GM19351 (cell line): ENCODE measurements around the gene NPFF.
A peak's percentile ranks its signal among the peaks of the same experiment; 100 is the strongest.

Experiments
- ATAC-seq: cut with Tn5 transposase; IDR thresholded peaks from one replicate; pipeline ENCODE4 v1.9.1; 2021; ENCODE audit warnings: mild to moderate bottlenecking, moderate library complexity; ENCODE audit not compliant: unreplicated experiment

NPFF gene

DNA sequence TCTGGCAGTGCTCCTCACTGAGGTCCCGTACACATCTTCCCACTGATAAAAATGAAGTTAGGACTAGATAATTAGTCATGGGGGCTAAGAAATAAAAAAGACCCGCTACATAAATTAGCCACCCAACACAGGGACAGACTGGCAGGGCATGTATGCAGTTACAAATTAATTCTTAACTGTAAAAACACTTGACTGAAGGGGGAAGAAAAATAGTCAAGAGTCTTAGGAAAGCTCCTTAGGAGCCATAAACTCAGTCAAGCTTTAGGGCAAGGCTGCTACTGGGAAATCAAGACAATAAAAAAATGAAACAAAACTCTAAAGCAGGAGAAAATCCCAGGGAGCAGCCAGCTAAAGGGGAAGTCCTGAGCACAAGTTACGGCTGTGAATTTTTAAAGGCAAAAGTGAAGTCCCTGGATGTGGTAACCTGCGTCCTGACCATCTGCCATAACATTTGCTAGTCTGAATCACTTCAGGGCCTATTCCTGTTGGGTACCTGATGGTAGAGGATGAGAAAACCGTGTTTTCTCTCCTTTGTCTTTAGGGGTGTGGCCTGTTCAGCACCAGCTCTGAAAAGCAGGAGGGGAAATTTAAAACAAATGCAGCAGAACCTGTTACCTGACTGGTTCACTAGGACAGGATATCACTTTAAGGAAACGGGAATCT, 7.5 kb upstream of the NPFF start:
- ATAC-seq = no peak

DNA sequence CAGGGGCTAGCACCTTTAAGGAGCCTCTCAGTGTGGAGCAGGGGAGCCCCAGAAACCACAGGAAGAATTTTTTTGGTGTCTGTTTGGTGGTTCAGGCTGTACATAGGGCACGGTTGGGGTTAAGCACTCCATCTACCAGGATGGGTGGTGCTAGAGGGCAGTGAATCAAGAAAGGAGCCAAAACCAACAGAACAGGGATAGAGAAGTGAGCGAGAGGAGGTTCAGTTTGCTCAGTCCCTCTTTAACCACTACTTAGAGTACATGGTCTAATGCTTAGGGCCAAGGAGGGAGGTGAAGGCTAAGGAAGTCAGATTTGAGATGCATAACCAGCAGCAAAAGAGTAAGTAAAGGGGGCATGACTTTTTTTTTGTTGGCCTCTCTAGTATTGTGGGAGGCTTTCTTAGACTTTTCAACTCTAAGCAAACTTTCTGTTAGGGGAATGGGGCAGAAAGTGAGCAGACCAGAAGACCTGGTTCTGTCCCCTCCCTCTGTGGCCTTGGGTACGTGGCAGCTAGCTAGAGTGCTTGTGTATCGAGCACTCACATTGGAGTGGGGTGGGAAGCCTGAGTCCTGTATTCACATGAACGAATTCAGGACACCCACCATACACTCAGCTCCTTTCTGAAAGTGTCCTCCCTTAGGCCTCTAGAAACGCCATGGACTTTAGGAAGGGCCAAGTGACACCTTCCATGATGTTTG, 6.6 kb upstream of the NPFF start:
- no peak for ATAC-seq

- ATAC-seq = no peak
These were observed 3.0 kb upstream of the NPFF start for GRCh38 chr12:53510181-53510812.

DNA sequence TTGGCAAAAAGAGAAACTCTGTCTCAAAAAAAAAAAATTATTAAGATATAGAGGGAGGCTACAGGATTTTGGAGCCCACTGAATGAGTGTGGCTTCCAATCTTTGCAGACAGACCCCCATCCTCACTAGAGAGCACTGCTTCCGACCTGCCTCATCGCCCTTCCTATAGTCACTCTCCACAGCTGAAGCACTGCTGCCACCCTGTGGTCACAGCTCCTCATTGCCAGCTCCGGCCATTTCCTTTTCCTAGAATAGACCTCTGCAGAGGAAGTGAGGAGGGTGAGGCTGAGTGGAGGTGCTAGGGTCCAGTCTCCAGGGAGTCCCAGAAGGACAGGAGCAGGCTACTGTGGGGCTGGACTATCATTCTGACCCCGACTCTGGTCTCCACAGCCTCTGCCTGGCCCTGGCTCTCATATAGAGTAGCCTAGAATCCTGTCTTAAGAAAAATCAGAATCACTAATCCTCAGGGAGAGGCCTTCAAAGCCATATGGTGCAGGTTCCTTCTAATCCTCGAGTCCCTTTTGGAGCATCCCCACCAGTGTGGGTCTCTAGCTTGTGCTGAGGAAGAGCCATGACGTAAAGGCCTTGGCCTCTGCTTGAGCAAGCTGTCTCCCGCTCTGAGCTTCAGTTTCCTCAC, 1.4 kb upstream of the NPFF start:
- ATAC-seq = peak; percentile 90

DNA sequence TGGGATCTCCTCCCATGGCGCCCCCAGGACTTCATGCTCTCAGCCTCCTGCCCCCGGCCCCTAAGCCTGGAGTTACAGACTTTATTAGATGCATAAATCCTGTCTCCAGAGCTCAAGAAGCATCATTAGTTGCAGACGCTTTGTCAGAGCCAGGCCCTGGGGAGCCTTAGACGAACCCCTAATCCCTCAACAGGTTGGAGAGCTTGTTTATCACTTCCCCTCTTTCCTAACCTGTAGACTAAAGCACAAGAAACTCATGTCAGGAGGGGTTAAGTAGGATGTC, 260 bp upstream of the NPFF start:
- ATAC-seq = no peak

- no peak for ATAC-seq
These were observed 866 bp downstream of the NPFF start for GRCh38 chr12:53506450-53506785.

DNA sequence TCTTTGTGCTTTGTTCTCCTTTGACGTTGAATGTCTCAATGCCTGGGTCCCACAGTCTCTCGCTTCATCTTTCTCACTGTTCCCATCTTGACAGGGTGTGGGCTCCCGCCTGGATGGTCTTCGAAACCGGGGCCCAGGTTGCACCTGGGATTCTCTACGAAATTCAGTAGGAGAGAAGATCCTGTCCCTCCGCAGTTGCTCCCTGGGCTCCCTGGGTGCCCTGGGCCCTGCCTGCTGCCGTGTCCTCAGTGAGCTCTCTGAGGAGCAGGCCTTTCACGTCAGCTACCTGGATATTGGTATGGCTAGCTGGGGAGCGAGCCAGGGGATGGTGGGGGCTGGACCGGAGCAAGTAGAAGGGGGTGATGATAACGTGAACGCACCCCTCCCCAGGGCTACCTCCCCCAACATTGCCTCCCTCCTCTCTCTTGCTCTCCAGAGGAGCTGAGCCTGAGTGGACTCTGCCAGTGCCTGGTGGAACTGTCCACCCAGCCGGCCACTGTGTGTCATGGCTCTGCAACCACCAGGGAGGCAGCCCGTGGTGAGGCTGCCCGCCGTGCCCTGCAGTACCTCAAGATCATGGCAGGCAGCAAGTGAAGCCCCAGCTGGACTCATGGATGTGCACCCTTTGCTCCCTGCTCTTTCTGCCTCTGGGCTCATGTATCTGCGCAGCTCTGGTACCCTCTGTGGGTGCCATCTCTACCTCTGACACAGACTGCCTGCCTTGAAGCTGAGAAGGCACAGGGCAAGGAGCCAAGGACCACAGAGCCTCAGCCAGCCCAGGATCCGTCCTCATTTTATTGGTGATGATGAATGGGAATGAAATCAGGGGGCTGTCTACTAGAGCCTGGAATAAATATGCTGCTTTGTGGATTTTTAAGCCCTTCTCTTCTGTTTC, 1.5 kb downstream of the NPFF start:
- no peak for ATAC-seq

DNA sequence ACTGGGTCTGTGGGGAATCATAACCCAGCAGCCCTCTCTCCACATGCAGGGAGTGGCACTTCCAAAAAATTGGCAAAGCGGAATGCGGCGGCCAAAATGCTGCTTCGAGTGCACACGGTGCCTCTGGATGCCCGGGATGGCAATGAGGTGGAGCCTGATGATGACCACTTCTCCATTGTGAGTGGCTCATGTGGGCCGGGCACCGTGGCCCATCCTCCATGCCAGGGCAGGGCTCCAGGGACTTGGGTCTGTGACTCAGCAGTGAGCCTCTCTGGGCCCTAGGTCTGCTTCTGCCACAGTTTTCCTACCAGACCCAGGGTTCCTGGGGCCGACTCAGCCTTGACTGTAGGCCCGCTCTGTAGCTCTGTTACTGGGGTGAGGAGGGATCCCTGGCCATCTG, 2.2 kb downstream of the NPFF start:
- ATAC-seq = no peak

DNA sequence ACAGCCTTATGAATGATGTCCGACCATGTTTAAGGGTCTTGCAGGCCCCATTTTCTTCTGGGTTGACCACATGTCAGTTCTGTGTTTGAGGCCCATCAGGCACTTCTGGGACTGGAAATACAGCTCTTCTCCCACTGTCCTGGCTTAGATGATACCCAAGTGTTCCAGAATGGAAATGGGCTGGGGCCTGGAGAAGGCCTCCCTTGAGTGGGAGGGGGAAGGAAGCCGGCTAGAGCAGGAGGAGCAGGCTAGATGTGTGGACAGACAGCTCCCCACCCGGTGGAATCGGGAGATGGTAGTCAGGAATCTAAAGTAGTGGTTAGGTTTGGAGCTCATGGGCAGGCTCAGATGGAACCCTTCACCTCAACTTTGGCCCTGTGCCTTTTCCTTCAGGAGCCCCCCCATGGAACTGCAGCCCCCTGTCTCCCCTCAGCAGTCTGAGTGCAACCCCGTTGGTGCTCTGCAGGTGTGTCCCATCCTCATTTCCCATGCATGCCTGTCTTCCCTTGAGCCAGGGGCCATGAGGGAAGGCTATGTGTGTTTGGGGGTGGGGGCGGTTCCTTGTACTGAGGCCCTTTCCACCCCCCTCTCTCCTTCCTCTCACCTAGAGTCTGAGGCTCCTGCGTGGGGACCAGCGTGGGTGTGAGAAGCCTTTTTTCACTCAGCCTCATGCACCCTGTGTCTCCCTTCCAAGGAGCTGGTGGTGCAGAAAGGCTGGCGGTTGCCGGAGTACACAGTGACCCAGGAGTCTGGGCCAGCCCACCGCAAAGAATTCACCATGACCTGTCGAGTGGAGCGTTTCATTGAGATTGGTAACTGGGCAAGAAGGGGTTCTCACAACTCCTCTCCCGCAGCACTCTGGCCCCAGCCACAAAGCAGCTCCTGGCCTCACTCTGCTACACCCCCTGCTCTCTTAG, 3.0 kb downstream of the NPFF start:
- ATAC-seq = no peak

GRCh38 chr12:53502983-53503728, 4.1 kb downstream of the NPFF start:
- no peak for ATAC-seq

DNA sequence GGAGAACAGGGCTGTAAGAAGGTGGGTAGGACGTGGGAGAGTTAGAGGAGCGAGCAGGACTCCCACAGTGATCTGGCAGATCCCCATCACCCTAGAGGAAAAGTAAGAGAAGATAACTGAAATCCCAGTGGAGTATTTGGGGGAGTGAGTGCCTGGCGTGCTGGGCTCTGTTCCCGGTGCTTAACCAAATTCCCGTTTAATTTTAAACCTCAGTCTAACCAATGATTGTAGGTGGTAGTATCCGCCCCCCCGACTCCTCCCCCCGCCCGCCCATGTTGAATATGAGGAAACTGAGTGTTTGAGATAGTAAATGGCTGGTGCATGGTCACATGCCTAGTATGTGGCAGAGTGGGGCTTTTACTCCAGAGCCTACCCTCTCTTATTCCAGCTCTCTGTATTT, 5.0 kb downstream of the NPFF start:
- ATAC-seq = no peak

GRCh38 chr12:53501615-53502181, 5.6 kb downstream of the NPFF start:
- no peak for ATAC-seq

DNA sequence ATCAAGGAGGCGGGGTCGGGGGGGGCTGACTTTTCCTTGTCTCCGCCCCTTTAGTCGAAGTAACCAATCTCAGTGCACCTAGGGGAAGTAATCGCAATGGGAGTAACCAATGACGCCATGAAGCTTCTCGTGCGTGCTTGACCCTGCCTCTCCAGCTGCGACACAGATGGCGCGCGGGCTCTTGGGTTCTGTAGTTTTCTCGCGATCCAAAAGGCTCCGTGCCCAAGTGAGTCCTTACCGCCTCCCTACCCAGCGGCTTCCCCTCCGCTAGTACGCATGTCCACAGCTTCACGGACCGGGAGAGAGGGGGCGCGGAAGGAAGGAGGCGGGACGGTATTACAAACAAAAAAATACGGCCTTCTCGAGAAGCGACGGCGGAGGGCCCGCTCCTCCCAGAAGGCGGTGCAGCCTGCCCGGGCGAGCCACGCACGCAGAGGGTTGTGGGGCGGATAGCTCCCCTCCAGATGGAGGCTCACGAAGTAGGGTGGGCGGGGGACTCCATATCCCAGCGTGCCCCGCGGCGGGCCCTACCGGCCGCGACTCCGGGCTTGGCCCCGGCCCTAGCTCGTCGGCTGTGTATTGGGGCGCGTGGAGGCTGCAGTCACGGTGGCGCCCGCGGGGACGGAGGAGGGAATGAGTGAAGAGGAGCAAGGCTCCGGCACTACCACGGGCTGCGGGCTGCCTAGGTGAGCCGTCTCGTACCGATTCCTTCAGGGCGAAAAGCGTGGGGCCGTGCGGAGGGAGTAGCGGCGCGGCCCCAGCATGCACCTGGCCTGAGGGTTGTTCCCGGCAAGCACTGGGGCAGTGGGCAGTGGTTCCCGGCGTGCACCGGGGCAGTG, 6.3 kb downstream of the NPFF start, which contains the start of gene TARBP2:
Gene TARBP2, plus strand, starts transcription at position 508 of the 839 bp plus-strand sequence. Its CDS starts 126 bp downstream, at position 634.
- peak; percentile 74 for ATAC-seq

- ATAC-seq = no peak
These were observed 7.0 kb downstream of the NPFF start for GRCh38 chr12:53500142-53500775.

GRCh38 chr12:53499266-53500141, 7.8 kb downstream of the NPFF start, which contains the start of gene MAP3K12:
MAP3K12 (minus strand) TSS chr12:53499458; CDS start chr12:53487391, 12,067 bp downstream.
- ATAC-seq = no peak

DNA sequence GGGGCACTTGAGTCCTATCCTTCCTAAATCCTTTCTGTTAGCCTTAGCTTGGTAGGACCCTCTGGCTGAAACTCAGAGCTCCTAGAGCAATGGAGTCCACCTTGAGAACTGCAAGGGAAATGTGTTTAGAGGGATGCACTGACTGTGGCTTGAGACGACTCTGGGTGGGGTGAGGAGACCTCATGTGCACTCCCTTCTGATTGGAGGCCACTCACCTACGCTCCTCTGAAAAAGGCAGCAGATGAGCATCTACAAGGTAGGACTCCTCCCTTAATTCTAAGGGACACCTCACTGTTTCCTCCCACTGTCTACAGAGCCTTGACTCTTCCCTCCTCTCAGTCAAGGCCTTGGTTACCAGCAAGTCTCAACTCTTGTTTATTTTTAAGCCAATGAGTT, 9.1 kb downstream of the NPFF start:
- ATAC-seq = no peak
